Erythroblast (primary cell): ENCODE measurements around the gene TEDC1.

Experiments
- GATA1 ChIP-seq: IDR thresholded peaks from 2 replicates; pipeline ENCODE4 v1.6.1; 2011; ENCODE audit warnings: low read depth, mild to moderate bottlenecking, control low read depth, low read length, moderate library complexity
- POLR2A ChIP-seq: IDR thresholded peaks from 2 replicates; pipeline ENCODE4 v1.6.1; 2011; ENCODE audit warnings: mild to moderate bottlenecking, low read length

DNA sequence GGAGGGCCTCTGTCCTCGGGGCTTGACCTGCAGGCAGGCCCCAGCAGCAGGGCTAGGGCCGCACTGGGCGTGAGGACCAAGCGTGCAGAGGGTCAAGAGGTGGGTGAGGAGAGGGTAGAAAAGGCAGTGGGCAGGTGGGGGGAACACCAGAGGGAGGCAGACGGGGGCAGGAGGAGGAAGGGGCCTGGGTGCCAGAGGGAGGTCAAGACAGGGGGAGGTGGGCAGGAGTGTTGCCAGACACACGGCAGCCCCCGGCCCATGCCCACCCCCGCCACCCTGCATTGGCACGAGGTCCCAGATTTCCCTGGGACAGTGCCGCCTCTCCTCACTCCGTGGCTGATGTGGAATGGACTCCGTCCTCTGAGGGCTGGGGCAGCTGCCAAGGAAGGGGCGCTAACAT lies 43.5 kb downstream of the TEDC1 start:
- TF ChIP-seq POLR2A (no peak), GATA1 (no peak)
